Vagina (tissue), 2 donors: ENCODE results near the gene UBE2V1. TPM values are rescaled to one million over a fixed set of nuclear protein-coding genes. Genes with fewer than 3 reads are reported as not detected.

ENCODE experiments used
- DNase-seq, 2 donors: peaks; one replicate each; pipeline ENCODE4 v3.0.0-alpha.2; 2017; ENCODE audit errors: extremely low spot score in 2 of 2
- H3K27ac ChIP-seq: fragments of 200-600 bp; sonication (generic); one replicate; pipeline ENCODE4 v1.5.1; 2019
- H3K27me3 ChIP-seq: fragments of 200-600 bp; sonication (generic); one replicate; pipeline ENCODE4 v1.5.1; 2019
- H3K36me3 ChIP-seq, 2 donors: fragments of 200-600 bp; sonication (generic); one replicate each; pipeline ENCODE4 v1.5.1; 2017 to 2019
- H3K4me1 ChIP-seq: fragments of 200-600 bp; sonication (generic); one replicate; pipeline ENCODE4 v1.5.1; 2019
- H3K4me3 ChIP-seq, 2 donors: fragments of 200-600 bp; sonication (generic); 1 replicate in 1 of 2; 2 replicates in 1 of 2; pipeline ENCODE4 v1.5.1; 2016 to 2019
- H3K9me3 ChIP-seq: fragments of 200-600 bp; sonication (generic); one replicate; pipeline ENCODE4 v1.5.1; 2019
- CTCF ChIP-seq, 3 experiments: fragments of 450-650 bp in 2 of 3; fragments of 200-600 bp in 1 of 3; sonication (generic) in 1 of 3; IDR thresholded peaks; one replicate each; pipeline ENCODE4 v1.5.1; 2017 to 2019; ENCODE audit warnings: antibody characterized with exemption in 3 of 3, mild to moderate bottlenecking in 2 of 3, moderate library complexity in 2 of 3
- POLR2A ChIP-seq, 2 donors: fragments of 450-650 bp; IDR thresholded peaks; one replicate each; pipeline ENCODE4 v1.6.1; 2017; ENCODE audit warnings: antibody characterized with exemption in 2 of 2, mild to moderate bottlenecking in 2 of 2, moderate library complexity in 2 of 2
- POLR2AphosphoS5 ChIP-seq, 2 donors: sonication (generic); formaldehyde crosslinking; IDR thresholded peaks; one replicate each; pipeline ENCODE4 v1.9.0; 2017; ENCODE audit warnings: antibody characterized with exemption in 2 of 2, mild to moderate bottlenecking in 2 of 2, low read depth in 1 of 2; ENCODE audit not compliant: insufficient read depth in 1 of 2
- intact Hi-C: fragments of 100-400 bp; cut with DNase I; formaldehyde crosslinking; loops from one replicate; pipeline ENCODE4 v1.15.1; 2023
- total RNA-seq: library from RNA; depleted of rRNA; stranded (reverse); fragments of >200 nt; gene quantifications from one replicate; pipeline ENCODE4 v1.2.3, GENCODE V29; 2016

UBE2V1 gene
- total RNA-seq, 1 donor from 2014 or later: 74.2 TPM

GRCh38 chr20:50116368-50116999 lies 3.5 kb upstream of the UBE2V1 start:
- Histone ChIP-seq H3K9me3 (no peaks in the 10 kb centered on the region), H3K27ac (peak overlapping the region; percentile 52), H3K27me3 (no peaks in the 10 kb centered on the region), H3K4me3 (peak overlapping the region; percentile 39 to 46), H3K4me1 (peaks cover 49% of the 10 kb centered on the region), H3K36me3 (no peaks in the 10 kb centered on the region)
- DNase-seq: no peak
- TF ChIP-seq CTCF (IDR thresholded peaks at IDR 0.05): no peak
- intact Hi-C loops: no loop called here

- Histone ChIP-seq H3K27me3 (no peaks in the 10 kb centered on the region), H3K4me1 (peaks cover 49% of the 10 kb centered on the region), H3K4me3 (peak overlapping the region; percentile 39 to 46), H3K27ac (peak overlapping the region; percentile 52), H3K36me3 (no peaks in the 10 kb centered on the region), H3K9me3 (no peaks in the 10 kb centered on the region)
- DNase-seq: peak in 1 of 2 donors; percentile 95
- TF ChIP-seq POLR2A (IDR thresholded peaks at IDR 0.05) (no peak), POLR2AphosphoS5 (IDR thresholded peaks at IDR 0.05; ENCODE audit: insufficient read depth in 1 of 2, low read depth in 1 of 2) (peak; percentile 83 to 99)
- intact Hi-C loops: no loop called here
Measured at GRCh38 chr20:50115591-50116367, 2.8 kb upstream of the UBE2V1 start.

GRCh38 chr20:50115041-50115512 lies 2.1 kb upstream of the UBE2V1 start:
- Histone ChIP-seq H3K36me3 (no peaks in the 10 kb centered on the region), H3K4me3 (peak overlapping the region; percentile 39 to 46), H3K27me3 (no peaks in the 10 kb centered on the region), H3K9me3 (no peaks in the 10 kb centered on the region), H3K27ac (peak overlapping the region; percentile 52), H3K4me1 (peaks cover 53% of the 10 kb centered on the region)
- no peak for DNase-seq
- intact Hi-C loops: no loop called here
- TF ChIP-seq POLR2AphosphoS5 (IDR thresholded peaks at IDR 0.05; ENCODE audit: insufficient read depth in 1 of 2, low read depth in 1 of 2): no peak
- no peak for TF ChIP-seq CTCF (IDR thresholded peaks at IDR 0.05)
- TF ChIP-seq POLR2A (IDR thresholded peaks at IDR 0.05): no peak

GRCh38 chr20:50113420-50114224 lies 672 bp upstream of the UBE2V1 start:
- intact Hi-C loops: no loop called here
- Histone ChIP-seq H3K27me3 (no peaks in the 10 kb centered on the region), H3K4me3 (peak overlapping the region; percentile 79 to 95), H3K4me1 (peaks cover 68% of the 10 kb centered on the region), H3K9me3 (no peaks in the 10 kb centered on the region), H3K27ac (peak overlapping the region; percentile 99), H3K36me3 (no peaks in the 10 kb centered on the region)
- TF ChIP-seq POLR2AphosphoS5 (IDR thresholded peaks at IDR 0.05; ENCODE audit: insufficient read depth in 1 of 2, low read depth in 1 of 2): peak in 1 of 2 donors; percentile 8
- no peak for TF ChIP-seq POLR2A (IDR thresholded peaks at IDR 0.05)
- no peak for TF ChIP-seq CTCF (IDR thresholded peaks at IDR 0.05)
- no peak for DNase-seq

GRCh38 chr20:50111829-50112495 lies 988 bp downstream of the UBE2V1 start:
- Histone ChIP-seq H3K4me3 (peak overlapping the region; percentile 79 to 95), H3K4me1 (peaks cover 85% of the 10 kb centered on the region), H3K36me3 (no peaks in the 10 kb centered on the region), H3K27ac (peak overlapping the region; percentile 99), H3K27me3 (no peaks in the 10 kb centered on the region), H3K9me3 (no peaks in the 10 kb centered on the region)
- no peak for DNase-seq
- TF ChIP-seq POLR2A (IDR thresholded peaks at IDR 0.05) (no peak), POLR2AphosphoS5 (IDR thresholded peaks at IDR 0.05; ENCODE audit: insufficient read depth in 1 of 2, low read depth in 1 of 2) (no peak), CTCF (IDR thresholded peaks at IDR 0.05) (no peak)
- intact Hi-C loops: no loop called here
